ENCODE measurements around the gene COQ6.
A peak's percentile ranks its signal among the peaks of the same experiment; 100 is the strongest.
"Not testable (repeated sequence)": the region's sequence is repeated elsewhere in the genome, so short reads cannot be mapped to it uniquely, and the experiment has no call there.

Gene COQ6

DNA sequence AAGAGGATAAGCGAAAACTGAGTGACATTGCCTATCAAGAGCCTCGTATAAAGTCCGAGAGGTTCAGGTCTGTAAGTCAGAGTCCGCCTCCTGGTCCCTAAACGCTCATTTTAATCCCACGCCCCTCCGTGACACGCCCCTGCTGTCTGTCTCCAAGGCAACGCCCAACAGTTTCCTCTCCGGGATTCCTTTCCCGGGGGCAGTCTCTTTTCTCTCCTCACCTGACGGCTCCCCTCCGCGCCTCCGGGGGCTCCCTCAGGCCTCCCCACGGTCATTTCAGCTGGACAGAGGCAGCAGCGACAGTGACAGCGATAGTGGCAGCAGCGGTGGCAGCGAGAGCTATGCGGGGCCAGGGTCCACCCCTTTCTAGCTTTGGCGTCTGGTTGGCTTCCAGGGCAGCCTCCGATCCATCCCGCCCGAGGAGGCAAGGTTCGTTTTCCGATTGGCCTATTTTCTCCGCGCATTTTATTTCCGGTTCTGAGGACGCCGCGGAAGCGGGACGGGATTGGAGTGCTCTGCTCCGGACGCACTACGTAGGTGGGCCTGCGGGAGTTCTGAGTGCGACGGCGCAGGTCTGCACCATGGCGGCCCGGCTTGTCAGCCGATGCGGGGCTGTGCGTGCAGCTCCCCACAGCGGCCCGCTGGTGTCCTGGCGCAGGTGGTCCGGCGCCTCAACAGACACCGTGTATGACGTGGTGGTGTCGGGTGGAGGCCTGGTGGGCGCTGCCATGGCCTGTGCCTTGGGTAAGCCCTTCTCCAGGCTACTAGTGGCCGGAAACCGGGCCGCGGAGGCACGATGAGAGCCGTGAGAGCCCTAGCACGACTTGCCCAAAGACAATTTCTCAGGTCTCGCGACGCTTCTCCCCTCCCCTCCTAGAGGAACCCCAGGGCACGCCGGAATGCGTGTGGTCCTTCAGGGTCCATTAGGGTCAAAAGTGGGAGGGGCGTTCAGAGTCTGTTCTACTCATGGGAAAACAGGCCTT is at the start of gene COQ6, which contains the start of gene FAM161B:
COQ6 (plus strand) TSS at position 551 of the 983 bp plus-strand sequence; CDS start at position 582, 31 bp downstream.
FAM161B (minus strand) TSS at position 343 of the 983 bp plus-strand sequence; CDS start at position 275, 68 bp downstream.
- peak; percentile 85 to 99 for DNase-seq (ENCODE audit: low read depth in 1 of 2, low spot score in 1 of 2)
- TF ChIP-seq JUND (IDR thresholded peaks at IDR 0.05; ENCODE audit: low read depth), result no peak
- in situ Hi-C loops (cut with HindIII; ENCODE audit: low pct_unique_long_range_greater_than_20kb, low sequenced_read_pairs), result no loop called here

DNA sequence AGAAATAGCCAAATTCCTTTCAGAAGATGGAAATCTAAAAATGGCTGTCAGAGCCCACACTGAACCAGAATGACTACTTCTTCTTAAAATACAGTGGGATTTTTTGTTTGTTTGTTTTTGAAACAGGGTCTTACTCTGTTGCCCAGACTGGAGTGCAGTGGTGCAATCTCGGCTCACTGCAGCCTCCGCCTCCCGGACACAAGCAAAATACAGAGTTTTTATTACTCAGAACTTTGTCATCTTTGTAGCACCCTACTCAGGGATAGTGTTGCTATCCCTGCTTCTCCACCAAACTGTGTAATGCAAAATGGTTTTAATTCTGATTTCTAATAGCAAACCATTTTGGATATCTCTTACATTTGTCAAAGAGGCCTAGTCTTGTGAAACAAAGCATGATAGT is 47.1 kb upstream of the COQ6 start:
- TF ChIP-seq JUND (IDR thresholded peaks at IDR 0.05; ENCODE audit: low read depth), result no peak
- in situ Hi-C loops (cut with HindIII; ENCODE audit: low pct_unique_long_range_greater_than_20kb, low sequenced_read_pairs), result no loop called here
- no peak for DNase-seq (ENCODE audit: low read depth in 1 of 2, low spot score in 1 of 2)

DNA sequence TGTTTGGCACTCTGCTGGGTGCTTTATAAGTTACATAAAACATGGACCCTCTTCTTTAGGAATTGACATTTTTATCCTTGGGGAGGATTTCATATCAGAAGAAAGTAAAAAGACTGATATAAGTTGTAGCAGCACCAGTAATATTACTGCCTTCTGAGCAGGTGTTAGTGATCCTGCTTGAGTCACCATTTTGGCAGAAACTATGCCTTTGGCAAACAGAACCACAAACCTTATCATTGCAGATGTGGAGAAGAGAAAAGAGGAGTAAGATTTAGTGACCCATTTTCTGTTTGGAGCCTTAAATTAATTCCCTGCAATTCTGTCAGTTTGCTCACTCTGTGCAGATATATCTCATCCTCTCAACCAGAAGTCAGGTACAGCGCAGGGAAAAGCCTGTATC is 40.4 kb upstream of the COQ6 start:
- TF ChIP-seq JUND (IDR thresholded peaks at IDR 0.05; ENCODE audit: low read depth), result no peak
- DNase-seq (ENCODE audit: low read depth in 1 of 2, low spot score in 1 of 2), result no peak
- in situ Hi-C loops (cut with HindIII; ENCODE audit: low pct_unique_long_range_greater_than_20kb, low sequenced_read_pairs), result no loop called here

DNA sequence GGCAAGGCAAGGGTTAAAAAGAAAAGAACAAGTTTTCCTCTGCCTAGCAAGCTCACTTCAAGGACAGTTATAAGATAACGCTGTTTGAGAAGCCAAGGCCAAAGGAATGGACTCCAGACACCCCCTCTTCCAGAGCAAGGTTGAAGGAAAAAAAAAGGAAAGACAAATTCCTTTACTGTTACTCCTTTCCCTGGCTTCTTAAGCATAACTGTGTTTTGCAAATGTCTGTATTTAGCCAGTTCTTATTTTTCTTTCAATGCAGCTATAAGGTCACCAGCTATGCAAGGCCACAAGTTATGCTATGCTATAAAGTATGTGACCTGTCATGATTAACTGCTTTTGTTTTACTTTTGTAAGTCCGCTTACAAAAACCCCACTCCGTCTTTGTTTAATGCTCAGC is 36.8 kb upstream of the COQ6 start:
- in situ Hi-C loops (cut with HindIII; ENCODE audit: low pct_unique_long_range_greater_than_20kb, low sequenced_read_pairs), result no loop called here
- no peak for DNase-seq (ENCODE audit: low read depth in 1 of 2, low spot score in 1 of 2)
- no peak for TF ChIP-seq JUND (IDR thresholded peaks at IDR 0.05; ENCODE audit: low read depth)

DNA sequence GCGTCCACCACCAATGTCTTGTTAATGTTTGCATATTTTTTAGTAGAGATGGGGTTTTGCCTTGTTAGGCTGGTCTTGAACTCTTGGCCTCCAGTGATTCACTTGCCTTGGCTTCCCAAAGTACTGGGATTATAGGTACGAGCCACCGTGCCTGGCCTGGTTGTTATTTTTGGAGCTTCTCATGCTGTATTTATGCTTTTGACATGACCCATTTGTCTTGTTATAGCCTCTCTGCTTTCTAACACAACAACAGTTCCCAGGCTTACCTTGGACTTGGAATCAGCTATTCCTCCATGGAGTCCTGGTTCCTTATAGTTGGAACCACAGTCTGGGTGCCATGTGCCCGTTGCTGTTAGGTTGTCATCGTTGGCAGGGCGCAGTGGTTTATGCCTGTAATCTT is 33.8 kb upstream of the COQ6 start:
- DNase-seq (ENCODE audit: low read depth in 1 of 2, low spot score in 1 of 2), result no peak
- in situ Hi-C loops (cut with HindIII; ENCODE audit: low pct_unique_long_range_greater_than_20kb, low sequenced_read_pairs), result no loop called here
- no peak for TF ChIP-seq JUND (IDR thresholded peaks at IDR 0.05; ENCODE audit: low read depth)

DNA sequence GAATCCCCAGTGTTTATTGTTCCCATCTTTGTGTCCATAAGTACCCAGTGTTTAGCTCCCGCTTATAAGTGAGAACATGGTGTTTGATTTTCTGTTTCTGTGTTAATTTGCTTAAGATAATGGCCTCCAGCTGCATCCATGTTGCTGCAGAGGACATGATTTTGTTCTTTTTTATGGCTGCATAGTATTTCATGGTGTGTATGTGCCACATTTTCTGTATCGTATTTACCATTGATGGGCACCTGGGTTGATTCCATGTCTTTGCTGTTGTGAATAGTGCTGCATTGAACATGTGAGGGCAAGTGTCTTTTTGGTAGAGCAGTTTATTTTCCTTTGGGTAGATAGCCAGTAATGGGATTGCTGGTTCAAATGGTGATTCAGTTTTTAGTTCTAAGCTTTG is 30.6 kb upstream of the COQ6 start:
- DNase-seq (ENCODE audit: low read depth in 1 of 2, low spot score in 1 of 2); in situ Hi-C loops (cut with HindIII; ENCODE audit: low pct_unique_long_range_greater_than_20kb, low sequenced_read_pairs): not testable (repeated sequence)

DNA sequence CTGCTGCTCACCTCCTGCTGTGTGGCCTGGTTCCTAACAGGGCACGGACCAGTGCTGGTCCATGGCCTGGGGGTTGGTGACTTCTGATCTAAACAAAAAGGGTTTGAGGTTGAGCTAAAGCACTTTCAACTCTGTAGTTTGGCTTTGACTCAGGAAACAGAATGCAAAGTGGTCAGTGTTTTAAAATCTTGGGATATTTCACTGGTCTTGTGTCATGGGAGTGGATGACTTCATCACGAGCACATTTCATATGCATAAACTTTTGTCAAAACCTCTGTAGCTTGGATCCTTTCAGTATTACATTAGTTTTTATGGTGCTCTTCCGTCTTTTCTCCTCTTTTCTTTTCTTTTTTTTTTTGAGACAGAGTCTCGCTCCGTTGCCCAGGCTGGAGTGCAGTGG is 25.8 kb upstream of the COQ6 start:
- no peak for DNase-seq (ENCODE audit: low read depth in 1 of 2, low spot score in 1 of 2)
- in situ Hi-C loops (cut with HindIII; ENCODE audit: low pct_unique_long_range_greater_than_20kb, low sequenced_read_pairs), result no loop called here
- TF ChIP-seq JUND (IDR thresholded peaks at IDR 0.05; ENCODE audit: low read depth), result no peak

DNA sequence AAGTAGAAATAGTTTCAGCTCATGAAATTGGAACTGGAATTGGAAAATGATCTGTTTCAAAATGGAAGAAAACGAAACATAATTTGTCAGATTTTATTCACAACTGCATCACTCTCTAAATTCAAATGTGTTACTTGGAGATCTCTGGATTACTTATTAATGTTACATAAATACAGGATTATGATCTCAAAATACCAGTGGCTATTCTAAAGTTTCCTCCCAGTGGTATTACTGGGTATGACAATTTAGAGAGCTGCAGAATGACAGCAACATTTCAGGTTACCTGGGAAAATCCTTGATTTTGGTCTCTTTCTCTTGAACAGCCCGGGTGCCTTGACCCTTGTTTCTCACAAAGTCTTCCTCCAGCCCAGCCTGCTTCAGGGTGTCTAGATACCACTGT is 14.4 kb upstream of the COQ6 start:
- no peak for TF ChIP-seq JUND (IDR thresholded peaks at IDR 0.05; ENCODE audit: low read depth)
- peak; percentile 33 for DNase-seq (ENCODE audit: low read depth in 1 of 2, low spot score in 1 of 2)
- in situ Hi-C loops (cut with HindIII; ENCODE audit: low pct_unique_long_range_greater_than_20kb, low sequenced_read_pairs), result no loop called here

DNA sequence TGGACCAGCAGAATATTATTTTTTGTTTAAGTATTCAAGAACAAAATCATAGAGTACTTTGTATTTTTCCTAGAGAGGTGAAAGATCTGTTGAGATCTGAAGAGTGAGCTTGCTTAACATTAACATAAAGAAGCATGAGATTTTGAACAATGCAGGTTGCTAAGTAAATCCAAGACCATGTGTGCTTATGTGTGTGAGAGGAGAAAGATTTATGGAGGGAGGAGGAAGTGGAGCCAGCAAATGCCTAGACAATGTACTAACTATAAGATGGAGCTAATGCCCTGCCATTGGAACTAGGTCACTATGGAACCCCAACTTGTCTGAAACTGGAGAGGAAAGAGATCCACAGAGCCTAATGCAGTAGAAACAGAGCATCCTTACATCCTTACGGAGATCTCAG is 13.6 kb upstream of the COQ6 start:
- no peak for DNase-seq (ENCODE audit: low read depth in 1 of 2, low spot score in 1 of 2)
- in situ Hi-C loops (cut with HindIII; ENCODE audit: low pct_unique_long_range_greater_than_20kb, low sequenced_read_pairs), result no loop called here
- no peak for TF ChIP-seq JUND (IDR thresholded peaks at IDR 0.05; ENCODE audit: low read depth)

DNA sequence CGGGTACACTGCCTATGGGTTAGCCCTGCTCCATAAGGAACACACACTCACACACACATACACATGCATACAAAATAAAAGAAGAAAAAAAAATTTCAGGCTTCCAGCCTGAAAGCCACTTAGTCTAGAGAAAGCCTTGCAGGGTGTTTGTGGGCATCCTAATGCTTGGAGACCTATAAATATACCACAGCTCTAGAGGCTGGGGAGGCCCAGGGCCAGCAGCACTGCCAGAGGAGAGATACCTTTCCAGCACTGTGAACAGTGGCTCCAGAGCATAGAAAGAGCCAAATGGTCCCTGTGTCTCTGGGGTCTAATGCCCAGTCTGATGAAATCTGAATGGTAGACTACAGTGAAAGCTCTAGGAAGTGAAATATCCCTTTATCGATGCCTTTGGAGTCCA is 13.1 kb upstream of the COQ6 start:
- TF ChIP-seq JUND (IDR thresholded peaks at IDR 0.05; ENCODE audit: low read depth), result no peak
- DNase-seq (ENCODE audit: low read depth in 1 of 2, low spot score in 1 of 2), result no peak
- in situ Hi-C loops (cut with HindIII; ENCODE audit: low pct_unique_long_range_greater_than_20kb, low sequenced_read_pairs), result no loop called here

DNA sequence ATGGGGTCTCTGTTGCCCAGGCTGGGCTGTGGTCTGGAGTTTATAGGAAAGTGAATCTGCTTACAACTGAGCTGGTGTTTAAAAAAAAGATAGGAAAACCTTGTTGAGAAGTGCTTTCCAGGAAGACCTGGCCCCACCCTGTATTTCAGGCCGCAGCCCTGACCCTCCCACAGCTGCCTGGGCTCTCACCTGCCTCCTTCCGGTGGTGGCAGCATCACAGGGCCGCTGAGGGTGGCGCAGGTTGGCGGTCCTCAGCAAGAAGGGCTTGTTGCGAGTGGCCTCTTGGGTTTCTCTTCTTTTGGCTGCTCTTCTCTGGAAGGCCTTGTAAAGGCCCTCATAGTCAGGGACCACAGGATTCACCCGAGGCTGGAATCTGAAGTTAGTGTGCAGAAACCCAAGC is 7.9 kb upstream of the COQ6 start:
- no peak for DNase-seq (ENCODE audit: low read depth in 1 of 2, low spot score in 1 of 2)
- TF ChIP-seq JUND (IDR thresholded peaks at IDR 0.05; ENCODE audit: low read depth), result no peak
- in situ Hi-C loops (cut with HindIII; ENCODE audit: low pct_unique_long_range_greater_than_20kb, low sequenced_read_pairs), result no loop called here

DNA sequence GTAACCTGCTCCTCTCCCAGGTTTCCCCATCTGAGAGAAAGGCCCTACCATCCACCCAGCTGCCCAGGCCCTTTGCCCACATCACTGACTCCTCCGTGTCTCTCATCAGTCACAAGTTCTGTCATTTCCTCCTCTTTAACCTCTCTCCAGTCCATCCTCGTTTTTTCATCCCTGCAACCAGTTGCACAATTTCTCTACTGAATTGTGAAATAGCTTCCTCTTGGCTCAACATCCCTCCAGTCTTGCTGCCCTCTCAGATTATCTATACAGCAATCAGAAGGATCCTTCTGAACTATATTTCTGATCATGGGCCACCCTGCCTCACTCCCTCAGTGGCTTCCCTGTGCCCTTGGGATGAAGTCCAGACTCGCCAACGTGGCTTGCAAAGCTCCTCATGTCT is 7.0 kb upstream of the COQ6 start:
- peak in 1 of 2 experiments; percentile 24 for DNase-seq (ENCODE audit: low read depth in 1 of 2, low spot score in 1 of 2)
- in situ Hi-C loops (cut with HindIII; ENCODE audit: low pct_unique_long_range_greater_than_20kb, low sequenced_read_pairs), result no loop called here

DNA sequence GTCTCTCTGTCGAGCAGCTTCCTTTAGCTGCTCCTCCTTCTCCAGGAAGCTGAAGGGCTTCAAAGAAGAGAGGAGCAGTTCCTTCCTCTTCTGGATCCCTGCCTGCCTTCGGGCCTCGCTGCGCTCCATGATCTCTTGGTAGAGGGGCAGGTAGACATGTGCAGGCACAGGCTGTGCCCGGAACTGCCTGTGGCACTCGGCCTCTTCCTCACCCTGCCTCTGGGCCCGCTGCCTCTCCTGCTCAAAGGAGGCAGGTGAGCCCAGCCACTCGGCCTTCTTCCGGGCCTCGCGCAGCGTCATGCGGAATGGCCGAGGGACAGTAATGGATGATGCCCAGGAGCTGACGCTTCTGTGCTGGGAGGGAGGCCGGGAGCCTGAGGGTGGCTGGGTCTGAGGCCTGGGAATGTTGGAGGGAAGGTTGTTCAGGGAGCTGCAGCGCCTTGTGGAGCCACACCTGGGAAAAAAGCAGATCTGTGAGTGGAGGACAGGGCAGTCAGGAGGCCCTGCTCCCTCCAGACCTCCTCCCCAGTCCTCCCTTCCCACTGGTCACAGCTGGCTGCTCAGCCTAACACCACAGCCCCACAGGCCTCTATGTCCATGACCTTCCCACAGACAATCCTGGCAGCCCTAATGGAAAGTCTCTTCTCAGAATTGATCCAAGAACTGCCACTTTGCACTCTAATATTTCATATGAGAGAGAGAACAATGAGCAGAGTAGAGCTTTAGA is 5.5 kb upstream of the COQ6 start:
- no peak for DNase-seq (ENCODE audit: low read depth in 1 of 2, low spot score in 1 of 2)
- TF ChIP-seq JUND (IDR thresholded peaks at IDR 0.05; ENCODE audit: low read depth), result no peak
- in situ Hi-C loops (cut with HindIII; ENCODE audit: low pct_unique_long_range_greater_than_20kb, low sequenced_read_pairs), result no loop called here

More for the DNA sequence above, 7.0 kb upstream of the COQ6 start:
- TF ChIP-seq JUND (IDR thresholded peaks at IDR 0.05; ENCODE audit: low read depth), result no peak

Data from T47D (cell line).